HEK293 (cell line): ENCODE measurements around the gene IGFBP7.

Experiments used
- CTCF ChIA-PET: fragments of 350-600 bp; formaldehyde crosslinking; extraction: SDS; loops from one replicate; lab custom pipeline; 2021; ENCODE audit warnings: antibody characterized with exemption; lab: Yijun Ruan, JAX
- POLR2A ChIA-PET: fragments of 300-600 bp; formaldehyde crosslinking; extraction: SDS; loops from one replicate; lab custom pipeline; 2020; ENCODE audit warnings: antibody characterized with exemption, inconsistent platforms; lab: Yijun Ruan, JAX
- H3K27ac ChIP-seq: fragments of 200-500 bp; sonication (Bioruptor generic); 2 replicates; pipeline ENCODE4 v1.5.1; 2014; ENCODE audit warnings: low read depth, low read length, control low read depth, inconsistent platforms; ENCODE audit errors: extremely low read depth
- H3K36me3 ChIP-seq, 2 experiments: fragments of 200-500 bp in 1 of 2; sonication (Bioruptor generic) in 1 of 2; 1 replicate in 1 of 2; 2 replicates in 1 of 2; pipeline ENCODE4 v1.5.1; 2014 to 2017; ENCODE audit warnings: inconsistent platforms in 2 of 2, low read length in 2 of 2; ENCODE audit not compliant: control insufficient read depth in 2 of 2, insufficient read depth in 1 of 2
- H3K4me1 ChIP-seq: fragments of 200-500 bp; sonication (Bioruptor generic); 2 replicates; pipeline ENCODE4 v1.5.1; 2014; ENCODE audit warnings: mild to moderate bottlenecking, low read length, inconsistent platforms; ENCODE audit not compliant: control insufficient read depth, insufficient read depth
- H3K4me3 ChIP-seq: 2 replicates; pipeline ENCODE4 v1.5.1; 2011; ENCODE audit warnings: low read depth, mild to moderate bottlenecking, control low read depth, low read length, moderate library complexity
- H3K9me3 ChIP-seq: fragments of 200-500 bp; sonication (Bioruptor generic); 2 replicates; pipeline ENCODE4 v1.5.1; 2014; ENCODE audit warnings: low read depth, low read length, inconsistent platforms; ENCODE audit not compliant: control insufficient read depth, insufficient read depth
- ATF2 ChIP-seq: fragments of 450-650 bp; formaldehyde crosslinking; IDR thresholded peaks from 2 replicates; pipeline ENCODE4 v1.5.1; 2016; ENCODE audit warnings: missing biosample characterization, missing genetic modification characterization, low read depth
- EGR2 ChIP-seq: fragments of 450-650 bp; formaldehyde crosslinking; IDR thresholded peaks from 2 replicates; pipeline ENCODE4 v1.5.1; 2016; ENCODE audit warnings: low read depth, missing biosample characterization, missing genetic modification characterization
- PRDM1 ChIP-seq: fragments of 450-650 bp; formaldehyde crosslinking; IDR thresholded peaks from 2 replicates; pipeline ENCODE4; 2016; ENCODE audit warnings: missing biosample characterization, missing genetic modification characterization
- PRDM10 ChIP-seq: fragments of 450-650 bp; formaldehyde crosslinking; IDR thresholded peaks from 2 replicates; pipeline ENCODE4 v1.5.1; 2016; ENCODE audit warnings: missing biosample characterization, missing genetic modification characterization
- PRDM6 ChIP-seq: fragments of 450-650 bp; formaldehyde crosslinking; IDR thresholded peaks from 2 replicates; pipeline ENCODE4 v1.5.1; 2017; ENCODE audit warnings: missing biosample characterization, missing genetic modification characterization
- SP7 ChIP-seq: fragments of 450-650 bp; formaldehyde crosslinking; IDR thresholded peaks from 2 replicates; pipeline ENCODE4 v1.5.1; 2016; ENCODE audit warnings: missing biosample characterization, missing genetic modification characterization
- ZBTB17 ChIP-seq: fragments of 450-650 bp; formaldehyde crosslinking; IDR thresholded peaks from 2 replicates; pipeline ENCODE4 v1.5.1; 2016; ENCODE audit warnings: missing biosample characterization, missing genetic modification characterization
- ZIC2 ChIP-seq: fragments of 450-650 bp; formaldehyde crosslinking; IDR thresholded peaks from 2 replicates; pipeline ENCODE4 v1.5.1; 2016; ENCODE audit warnings: missing biosample characterization, missing genetic modification characterization
- ZNF10 ChIP-seq: fragments of 450-650 bp; formaldehyde crosslinking; IDR thresholded peaks from 2 replicates; pipeline ENCODE4 v1.5.1; 2017; ENCODE audit warnings: missing biosample characterization, missing genetic modification characterization
- ZNF132 ChIP-seq: fragments of 450-650 bp; formaldehyde crosslinking; IDR thresholded peaks from 2 replicates; pipeline ENCODE4 v1.5.1; 2017; ENCODE audit warnings: missing biosample characterization, missing genetic modification characterization, borderline replicate concordance
- ZNF274 ChIP-seq, 2 experiments: fragments of 200-500 bp in 1 of 2; fragments of 450-650 bp in 1 of 2; sonication (Bioruptor generic) in 1 of 2; formaldehyde crosslinking in 1 of 2; IDR thresholded peaks; 2 replicates each; pipeline versions ENCODE4 v1.5.1 to v1.6.1; 2014 to 2016; ENCODE audit warnings: borderline replicate concordance in 1 of 2, inconsistent platforms in 1 of 2, low read length in 1 of 2, missing biosample characterization in 1 of 2, missing genetic modification characterization in 1 of 2
- ZNF391 ChIP-seq: fragments of 450-650 bp; formaldehyde crosslinking; IDR thresholded peaks from 2 replicates; pipeline ENCODE4 v1.5.1; 2016; ENCODE audit warnings: low read depth, missing biosample characterization, missing genetic modification characterization, borderline replicate concordance
- ZNF423 ChIP-seq: fragments of 450-650 bp; formaldehyde crosslinking; IDR thresholded peaks from 2 replicates; pipeline ENCODE4 v1.5.1; 2016; ENCODE audit warnings: missing biosample characterization, missing genetic modification characterization
- ZNF521 ChIP-seq: fragments of 450-650 bp; formaldehyde crosslinking; IDR thresholded peaks from 2 replicates; pipeline ENCODE4 v1.5.1; 2017; ENCODE audit warnings: missing biosample characterization, mild to moderate bottlenecking, missing genetic modification characterization
- ZNF544 ChIP-seq: fragments of 450-650 bp; formaldehyde crosslinking; IDR thresholded peaks from 2 replicates; pipeline ENCODE4 v1.5.0; 2017; ENCODE audit warnings: missing biosample characterization, missing genetic modification characterization
- ZNF585B ChIP-seq: fragments of 450-650 bp; formaldehyde crosslinking; IDR thresholded peaks from 2 replicates; pipeline ENCODE4 v1.5.1; 2016; ENCODE audit warnings: missing biosample characterization, missing genetic modification characterization
- ZNF596 ChIP-seq: fragments of 450-650 bp; IDR thresholded peaks from 2 replicates; pipeline ENCODE4 v1.5.0; 2018; ENCODE audit warnings: missing biosample characterization, mild to moderate bottlenecking, missing genetic modification characterization, moderate library complexity
- ZNF629 ChIP-seq: fragments of 450-650 bp; formaldehyde crosslinking; IDR thresholded peaks from 2 replicates; pipeline ENCODE4 v1.5.1; 2017; ENCODE audit warnings: missing biosample characterization, missing genetic modification characterization
- ZNF791 ChIP-seq: fragments of 450-650 bp; formaldehyde crosslinking; IDR thresholded peaks from 2 replicates; pipeline ENCODE4 v1.5.1; 2016; ENCODE audit warnings: missing biosample characterization, missing genetic modification characterization
- ZNF830 ChIP-seq: fragments of 450-650 bp; IDR thresholded peaks from 2 replicates; pipeline ENCODE4 v1.5.0; 2018; ENCODE audit warnings: missing biosample characterization, missing genetic modification characterization, low read depth, mild to moderate bottlenecking, moderate library complexity
- ZNF837 ChIP-seq: fragments of 450-650 bp; formaldehyde crosslinking; IDR thresholded peaks from 2 replicates; pipeline ENCODE4 v1.5.1; 2016; ENCODE audit warnings: missing biosample characterization, missing genetic modification characterization

IGFBP7 gene

DNA sequence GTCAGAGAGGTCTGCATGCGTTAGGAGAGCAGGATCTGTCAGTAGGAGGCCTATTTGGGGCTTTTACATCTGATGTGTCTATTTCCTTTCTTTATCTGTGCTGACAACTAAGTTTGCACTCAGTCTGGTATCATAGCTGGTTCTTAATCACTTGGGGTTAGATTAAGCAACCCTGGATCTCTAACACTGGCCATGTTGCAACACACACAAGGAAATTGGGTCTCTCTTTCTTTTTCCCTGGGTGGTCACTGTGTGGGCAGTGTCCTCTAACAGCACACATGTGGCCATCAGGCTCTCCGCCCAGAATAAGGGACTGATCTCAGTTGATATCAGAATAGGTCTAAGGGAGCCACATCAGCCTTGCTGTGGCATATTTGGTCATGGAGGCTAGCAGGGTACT, 38.9 kb downstream of the IGFBP7 start:
- Histone ChIP-seq H3K4me3 (no peak overlapping the region), H3K4me1 (peaks cover 8% of the 10 kb centered on the region)
- TF ChIP-seq ZNF132 (tag by site-specific recombination) (no peak), ZNF837 (tag by site-specific recombination) (no peak), ZBTB17 (0 out of 2 replicates have a peak, but pooled peaks have one; percentile 11), ZIC2 (tag by site-specific recombination) (peak; percentile 18; the same call in 1 of the 2 replicates), ZNF521 (tag by site-specific recombination) (no peak)
- TF ChIP-seq, all 188 proteins: peak for 2
- H3K27ac ChIP-seq = no peak overlapping the region
- no peaks in the 10 kb centered on the region for H3K9me3 ChIP-seq
- POLR2A ChIA-PET = interaction anchor here (1.1 to 1.2 kb wide), 2 partner anchors 10 to 94 kb away, joined by 3 to 4 read pairs; partner anchors contain the start of gene NOA1
- CTCF ChIA-PET = interaction anchor here (0.6 to 1.1 kb wide), 3 partner anchors 28 to 92 kb away, joined by 3 to 4 read pairs (median 3); no protein-coding TSS in a partner anchor
- H3K36me3 ChIP-seq = no peaks in the 10 kb centered on the region

DNA sequence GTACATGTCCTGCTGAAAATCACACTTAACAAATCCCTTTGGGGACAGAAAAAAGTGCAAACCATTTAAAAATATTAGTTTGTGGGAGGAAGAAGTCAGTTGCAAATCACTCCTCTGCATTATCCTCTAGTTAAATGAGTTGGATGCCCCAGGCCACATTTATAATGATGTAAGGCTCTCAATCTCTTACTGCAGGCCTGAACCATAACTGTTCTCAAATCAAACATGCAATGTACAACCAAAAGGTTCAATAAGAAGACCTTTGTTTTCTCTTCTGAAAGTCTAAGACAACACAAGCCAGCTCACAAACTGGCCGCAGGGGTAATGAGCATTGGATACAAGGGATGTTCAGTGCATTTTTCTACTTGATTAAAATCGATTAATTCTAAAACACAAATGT, 39.7 kb downstream of the IGFBP7 start:
- POLR2A ChIA-PET = no interaction called here
- Histone ChIP-seq H3K4me3 (no peak overlapping the region), H3K4me1 (peaks cover 7% of the 10 kb centered on the region), H3K9me3 (no peaks in the 10 kb centered on the region), H3K27ac (no peak overlapping the region), H3K36me3 (no peaks in the 10 kb centered on the region)
- TF ChIP-seq PRDM6 (tag by site-specific recombination) (peak; percentile 47; the same call in 1 of the 2 replicates), ZNF521 (tag by site-specific recombination) (no peak)
- CTCF ChIA-PET = interaction anchor here (1.1 kb wide), 1 partner anchor 38 kb away, joined by 3 read pairs; no protein-coding TSS in a partner anchor

DNA sequence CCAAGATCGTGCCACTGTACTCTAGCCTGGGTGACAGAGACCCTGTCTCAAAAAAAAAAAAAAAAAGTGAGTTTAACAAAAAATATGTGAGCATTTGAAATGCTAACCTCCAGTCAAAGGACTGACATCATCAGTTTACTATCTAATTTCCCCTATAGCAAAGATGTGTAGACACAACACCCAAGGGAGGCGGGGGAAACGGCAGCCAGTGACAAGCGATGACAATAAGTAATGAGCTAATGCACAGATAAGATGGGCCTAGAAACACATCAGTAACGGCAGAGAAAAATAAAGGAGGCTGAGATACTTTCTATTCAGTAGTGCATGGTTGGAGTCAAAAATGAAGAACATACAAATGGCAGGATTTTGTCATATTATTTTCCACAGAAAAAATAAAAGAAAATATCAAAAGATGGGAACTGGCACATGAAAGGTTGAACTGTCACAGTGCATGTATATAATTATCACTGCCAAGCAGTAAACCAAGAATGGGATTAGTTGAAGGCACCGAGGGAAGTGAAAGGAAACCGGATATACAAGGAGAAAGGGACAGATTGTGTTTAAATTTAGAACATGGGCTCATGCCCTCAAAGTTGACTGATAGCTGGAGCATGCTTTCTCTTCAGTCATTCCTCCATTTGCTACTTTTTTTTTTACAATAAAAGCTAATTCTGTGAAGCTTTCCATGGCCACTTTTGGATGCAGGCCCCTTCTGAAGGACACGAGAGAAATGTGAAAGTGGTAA, 41.8 kb downstream of the IGFBP7 start:
- ChIA-PET CTCF (interaction anchor here (1.3 kb wide), 2 partner anchors 30 to 95 kb away, joined by 3 to 4 read pairs; no protein-coding TSS in a partner anchor), POLR2A (interaction anchor here (0.8 to 1.0 kb wide), 4 partner anchors 10 to 51 kb away, joined by 4 to 8 read pairs (median 4); no protein-coding TSS in a partner anchor)
- H3K9me3 ChIP-seq = no peaks in the 10 kb centered on the region
- TF ChIP-seq ZNF274 (IDR thresholded peaks at IDR 0.05; ENCODE audit: low read length) = no peak
- no peak for TF ChIP-seq ZNF274 (tag by site-specific recombination; IDR thresholded peaks at IDR 0.05; ENCODE audit: borderline replicate concordance)
- TF ChIP-seq ATF2 (tag by site-specific recombination) = peak; percentile 70
- no peak for TF ChIP-seq ZNF423 (tag by site-specific recombination)
- TF ChIP-seq ZNF391 (tag by site-specific recombination) = no peak
- no peak for TF ChIP-seq ZNF544
- no peak for TF ChIP-seq ZNF596 (tag by site-specific recombination)
- no peak for TF ChIP-seq EGR2 (tag by site-specific recombination)
- peak; percentile 62 for TF ChIP-seq PRDM10
- TF ChIP-seq ZBTB17 = no peak
- TF ChIP-seq ZNF791 (tag by site-specific recombination) = no peak
- 0 out of 2 replicates have a peak, but pooled peaks have one; percentile 42 for TF ChIP-seq ZNF629 (tag by site-specific recombination)
- TF ChIP-seq SP7 (tag by site-specific recombination) = peak; percentile 73
- no peak for TF ChIP-seq ZNF585B (tag by site-specific recombination)
- 0 out of 2 replicates have a peak, but pooled peaks have one; percentile 43 for TF ChIP-seq ZNF10 (tag by site-specific recombination)
- 0 out of 2 replicates have a peak, but pooled peaks have one; percentile 7 for TF ChIP-seq PRDM1
- no peak for TF ChIP-seq ZNF830 (tag by site-specific recombination)

More for the DNA sequence above, 41.8 kb downstream of the IGFBP7 start:
- H3K4me1 ChIP-seq = peaks cover 7% of the 10 kb centered on the region
- H3K4me3 ChIP-seq = no peak overlapping the region
- H3K27ac ChIP-seq = no peak overlapping the region; the same call in 1 of the 2 replicates
- no peaks in the 10 kb centered on the region for H3K36me3 ChIP-seq
